ENCODE data around the gene RAD9A. TPM values are rescaled to one million over a fixed set of nuclear protein-coding genes. Genes with fewer than 3 reads are reported as not detected.

The RAD9A gene
- total RNA-seq, 1 donor from 2014 or later, result 8.1 TPM

GRCh38 chr11:67373648-67374570 is 17.9 kb upstream of the RAD9A start:
- DNase-seq (ENCODE audit: low read depth), result peak; percentile 93

GRCh38 chr11:67374571-67375281 is 17.1 kb upstream of the RAD9A start:
- DNase-seq (ENCODE audit: low read depth), result no peak

- DNase-seq (ENCODE audit: low read depth), result no peak
Measured at GRCh38 chr11:67375320-67376055, 16.3 kb upstream of the RAD9A start.

- no peak for DNase-seq (ENCODE audit: low read depth)
Measured at GRCh38 chr11:67376063-67376820, 15.5 kb upstream of the RAD9A start.

GRCh38 chr11:67376873-67377808 is 14.6 kb upstream of the RAD9A start:
- DNase-seq (ENCODE audit: low read depth), result no peak

- DNase-seq (ENCODE audit: low read depth), result no peak
Measured at GRCh38 chr11:67378544-67378943, 13.2 kb upstream of the RAD9A start.

GRCh38 chr11:67379061-67380058 is 12.4 kb upstream of the RAD9A start:
- no peak for DNase-seq (ENCODE audit: low read depth)

- no peak for DNase-seq (ENCODE audit: low read depth)
Measured at GRCh38 chr11:67381244-67381972, 10.4 kb upstream of the RAD9A start.

- DNase-seq (ENCODE audit: low read depth), result peak; percentile 81
Measured at GRCh38 chr11:67382276-67383136, 9.3 kb upstream of the RAD9A start.

GRCh38 chr11:67384851-67385366 is 6.9 kb upstream of the RAD9A start:
- peak; percentile 60 for DNase-seq (ENCODE audit: low read depth)

- DNase-seq (ENCODE audit: low read depth), result no peak
Measured at GRCh38 chr11:67387069-67387468, 4.7 kb upstream of the RAD9A start.

- no peak for DNase-seq (ENCODE audit: low read depth)
Measured at GRCh38 chr11:67387518-67387917, 4.3 kb upstream of the RAD9A start.

- no peak for DNase-seq (ENCODE audit: low read depth)
Measured at GRCh38 chr11:67389477-67389876, 2.3 kb upstream of the RAD9A start.

GRCh38 chr11:67390947-67391303 is 861 bp upstream of the RAD9A start:
- DNase-seq (ENCODE audit: low read depth), result no peak

GRCh38 chr11:67392183-67392715 is 463 bp downstream of the RAD9A start:
- no peak for DNase-seq (ENCODE audit: low read depth)

- DNase-seq (ENCODE audit: low read depth), result no peak
Measured at GRCh38 chr11:67393437-67393836, 1.7 kb downstream of the RAD9A start.
